Measurements from ENCODE around the gene SERPINC1. TPM values are rescaled to one million over a fixed set of nuclear protein-coding genes. Genes with fewer than 3 reads are reported as not detected.
A peak's percentile ranks its signal among the peaks of the same experiment; 100 is the strongest.

SERPINC1 gene
- total and polyA plus RNA-seq, 2 of the 13 experiments (the other 11 are each of a cell fraction or from before 2014, with no cell fraction given): 142 to 205 TPM

GRCh38 chr1:173867753-173868265 lies 49.3 kb downstream of the SERPINC1 start, which contains the start of gene GAS5 (continued):
- TF ChIP-seq IRX3 (CRISPR knock-in tag; IDR thresholded peaks at IDR 0.05; ENCODE audit: borderline replicate concordance, low read depth) (no peak), SRSF1 (optimal IDR thresholded peaks at IDR 0.05; ENCODE audit: low read depth, low read length) (no peak), MZF1 (CRISPR knock-in tag; IDR thresholded peaks at IDR 0.05; ENCODE audit: borderline replicate concordance) (no peak), RBFOX2 (IDR thresholded peaks at IDR 0.05; ENCODE audit: low read depth, low read length) (peak; percentile 53), SIX4 (CRISPR knock-in tag; IDR thresholded peaks at IDR 0.05) (0 out of 2 replicates have a peak, but pooled peaks have one; percentile 31), ZNF180 (CRISPR knock-in tag; IDR thresholded peaks at IDR 0.05; ENCODE audit: borderline replicate concordance, low read depth) (no peak), ZNF335 (CRISPR knock-in tag; IDR thresholded peaks at IDR 0.05) (no peak), SMARCE1 (IDR thresholded peaks at IDR 0.05; ENCODE audit: borderline replicate concordance) (no peak), FOXO1 (CRISPR knock-in tag; IDR thresholded peaks at IDR 0.05) (no peak), SRF (IDR thresholded peaks at IDR 0.05; ENCODE audit: low read depth, low read length) (no peak), ZNF576 (CRISPR knock-in tag; IDR thresholded peaks at IDR 0.05) (no peak), REPIN1 (CRISPR knock-in tag; IDR thresholded peaks at IDR 0.05; ENCODE audit: borderline replicate concordance, low read depth) (no peak), ZSCAN20 (CRISPR knock-in tag; IDR thresholded peaks at IDR 0.05; ENCODE audit: borderline replicate concordance) (no peak), KMT2A (CRISPR knock-in tag; IDR thresholded peaks at IDR 0.05) (peak; percentile 61; the same call in 1 of the 2 replicates), CHD2 (IDR thresholded peaks at IDR 0.05; ENCODE audit: low read depth, low read length) (no peak), TIGD3 (CRISPR knock-in tag; IDR thresholded peaks at IDR 0.05; ENCODE audit: borderline replicate concordance) (0 out of 2 replicates have a peak, but pooled peaks have one; percentile 41), SP4 (CRISPR knock-in tag; IDR thresholded peaks at IDR 0.05) (peak; percentile 91), HDAC2 (CRISPR knock-in tag; IDR thresholded peaks at IDR 0.05) (no peak; the same call in 1 of the 2 replicates), ZNF30 (CRISPR knock-in tag; IDR thresholded peaks at IDR 0.05) (no peak)
- TF ChIP-seq, protein P1, sequence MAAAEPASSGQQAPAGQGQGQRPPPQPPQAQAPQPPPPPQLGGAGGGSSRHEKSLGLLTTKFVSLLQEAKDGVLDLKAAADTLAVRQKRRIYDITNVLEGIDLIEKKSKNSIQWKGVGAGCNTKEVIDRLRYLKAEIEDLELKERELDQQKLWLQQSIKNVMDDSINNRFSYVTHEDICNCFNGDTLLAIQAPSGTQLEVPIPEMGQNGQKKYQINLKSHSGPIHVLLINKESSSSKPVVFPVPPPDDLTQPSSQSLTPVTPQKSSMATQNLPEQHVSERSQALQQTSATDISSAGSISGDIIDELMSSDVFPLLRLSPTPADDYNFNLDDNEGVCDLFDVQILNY (CRISPR knock-in tag; conservative IDR thresholded peaks at IDR 0.05): 0 out of 2 replicates have a peak, but pooled peaks have one; percentile 16
- TF ChIP-seq, protein P2, sequence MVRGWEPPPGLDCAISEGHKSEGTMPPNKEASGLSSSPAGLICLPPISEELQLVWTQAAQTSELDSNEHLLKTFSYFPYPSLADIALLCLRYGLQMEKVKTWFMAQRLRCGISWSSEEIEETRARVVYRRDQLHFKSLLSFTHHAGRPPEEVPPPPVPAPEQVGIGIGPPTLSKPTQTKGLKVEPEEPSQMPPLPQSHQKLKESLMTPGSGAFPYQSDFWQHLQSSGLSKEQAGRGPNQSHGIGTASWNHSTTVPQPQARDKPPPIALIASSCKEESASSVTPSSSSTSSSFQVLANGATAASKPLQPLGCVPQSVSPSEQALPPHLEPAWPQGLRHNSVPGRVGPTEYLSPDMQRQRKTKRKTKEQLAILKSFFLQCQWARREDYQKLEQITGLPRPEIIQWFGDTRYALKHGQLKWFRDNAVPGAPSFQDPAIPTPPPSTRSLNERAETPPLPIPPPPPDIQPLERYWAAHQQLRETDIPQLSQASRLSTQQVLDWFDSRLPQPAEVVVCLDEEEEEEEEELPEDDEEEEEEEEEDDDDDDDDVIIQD (CRISPR knock-in tag; IDR thresholded peaks at IDR 0.05; ENCODE audit: low read depth): no peak; the same call in 1 of the 2 replicates
- TF ChIP-seq, protein P3, sequence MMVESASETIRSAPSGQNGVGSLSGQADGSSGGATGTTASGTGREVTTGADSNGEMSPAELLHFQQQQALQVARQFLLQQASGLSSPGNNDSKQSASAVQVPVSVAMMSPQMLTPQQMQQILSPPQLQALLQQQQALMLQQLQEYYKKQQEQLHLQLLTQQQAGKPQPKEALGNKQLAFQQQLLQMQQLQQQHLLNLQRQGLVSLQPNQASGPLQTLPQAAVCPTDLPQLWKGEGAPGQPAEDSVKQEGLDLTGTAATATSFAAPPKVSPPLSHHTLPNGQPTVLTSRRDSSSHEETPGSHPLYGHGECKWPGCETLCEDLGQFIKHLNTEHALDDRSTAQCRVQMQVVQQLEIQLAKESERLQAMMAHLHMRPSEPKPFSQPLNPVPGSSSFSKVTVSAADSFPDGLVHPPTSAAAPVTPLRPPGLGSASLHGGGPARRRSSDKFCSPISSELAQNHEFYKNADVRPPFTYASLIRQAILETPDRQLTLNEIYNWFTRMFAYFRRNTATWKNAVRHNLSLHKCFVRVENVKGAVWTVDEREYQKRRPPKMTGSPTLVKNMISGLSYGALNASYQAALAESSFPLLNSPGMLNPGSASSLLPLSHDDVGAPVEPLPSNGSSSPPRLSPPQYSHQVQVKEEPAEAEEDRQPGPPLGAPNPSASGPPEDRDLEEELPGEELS (CRISPR knock-in tag; IDR thresholded peaks at IDR 0.05): no peak

All from HepG2 (cell line).